Progenitor cell of endocrine pancreas (in vitro differentiated cells): ENCODE measurements around the gene MEIG1. TPM values are rescaled to one million over a fixed set of nuclear protein-coding genes. Genes with fewer than 3 reads are reported as not detected.
"Not testable (repeated sequence)": the region's sequence is repeated elsewhere in the genome, so short reads cannot be mapped to it uniquely, and the experiment has no call there.

Experiments used
- DNase-seq: peaks from one replicate; pipeline ENCODE4 v3.0.0; 2021; ENCODE audit warnings: low spot score; ENCODE audit not compliant: unreplicated experiment
- H3K27ac Mint-ChIP-seq: 2 replicates; pipeline ENCODE4 v1.8.0; 2021; ENCODE audit warnings: mild to moderate bottlenecking, moderate library complexity, mixed read lengths
- H3K27me3 Mint-ChIP-seq: 2 replicates; pipeline ENCODE4 v1.8.0; 2021; ENCODE audit warnings: mixed read lengths
- H3K36me3 Mint-ChIP-seq: 2 replicates; pipeline ENCODE4 v1.8.0; 2022; ENCODE audit warnings: mixed read lengths; ENCODE audit not compliant: insufficient read depth
- H3K4me1 Mint-ChIP-seq: 2 replicates; pipeline ENCODE4 v1.8.0; 2021; ENCODE audit warnings: low read depth, mixed read lengths
- H3K4me3 Mint-ChIP-seq: 2 replicates; pipeline ENCODE4 v1.8.0; 2021; ENCODE audit warnings: low read depth, mild to moderate bottlenecking, moderate library complexity, mixed read lengths
- H3K9me3 Mint-ChIP-seq: 2 replicates; pipeline ENCODE4 v1.8.0; 2021; ENCODE audit warnings: low read depth, mixed read lengths
- CTCF ChIP-seq: fragments of 200-600 bp; sonication (generic); IDR thresholded peaks from one replicate; pipeline ENCODE4 v1.5.0; 2021; ENCODE audit warnings: antibody characterized with exemption, mild to moderate bottlenecking; ENCODE audit not compliant: unreplicated experiment
- total RNA-seq: library from RNA; stranded (reverse); gene quantifications from 2 replicates; pipeline ENCODE4 v1.2.1, GENCODE V29; 2021

MEIG1 gene
- total RNA-seq, 1 donor from 2014 or later: 1.6 TPM

GRCh38 chr10:14954934-14955333 is 4.3 kb upstream of the MEIG1 start:
- H3K27ac Mint-ChIP-seq: peak overlapping the region; percentile 94
- TF ChIP-seq CTCF: no peak
- H3K4me1 Mint-ChIP-seq: peaks cover 15% of the 10 kb centered on the region
- H3K36me3 Mint-ChIP-seq: no peaks in the 10 kb centered on the region
- no peaks in the 10 kb centered on the region for H3K27me3 Mint-ChIP-seq
- H3K9me3 Mint-ChIP-seq: no peaks in the 10 kb centered on the region
- DNase-seq: no peak
- peak overlapping the region; percentile 91 for H3K4me3 Mint-ChIP-seq

GRCh38 chr10:14958872-14959220 is 342 bp upstream of the MEIG1 start:
- TF ChIP-seq CTCF: no peak
- Mint-ChIP-seq H3K4me3 (peak overlapping the region; percentile 95), H3K27ac (peak overlapping the region; percentile 98), H3K4me1 (peaks cover 7% of the 10 kb centered on the region), H3K27me3 (no peaks in the 10 kb centered on the region), H3K9me3 (no peaks in the 10 kb centered on the region), H3K36me3 (no peaks in the 10 kb centered on the region)
- no peak for DNase-seq

GRCh38 chr10:14967897-14968296 is 8.7 kb downstream of the MEIG1 start:
- no peak for DNase-seq
- no peaks in the 10 kb centered on the region for H3K4me1 Mint-ChIP-seq
- H3K36me3 Mint-ChIP-seq: no peaks in the 10 kb centered on the region
- H3K27me3 Mint-ChIP-seq: no peaks in the 10 kb centered on the region
- TF ChIP-seq CTCF: no peak
- no peak overlapping the region for H3K4me3 Mint-ChIP-seq
- H3K9me3 Mint-ChIP-seq: no peaks in the 10 kb centered on the region
- no peak overlapping the region for H3K27ac Mint-ChIP-seq

GRCh38 chr10:14971867-14972448 is 12.8 kb downstream of the MEIG1 start:
- no peak for DNase-seq
- peak; percentile 61 for TF ChIP-seq CTCF
- Mint-ChIP-seq H3K27me3 (peaks cover 23% of the 10 kb centered on the region), H3K4me1 (no peaks in the 10 kb centered on the region), H3K9me3 (no peaks in the 10 kb centered on the region), H3K27ac (no peak overlapping the region), H3K4me3 (no peak overlapping the region), H3K36me3 (no peaks in the 10 kb centered on the region)

GRCh38 chr10:14974153-14974998 is 15.2 kb downstream of the MEIG1 start:
- not testable (repeated sequence) for H3K36me3 Mint-ChIP-seq, H3K4me1 Mint-ChIP-seq, H3K9me3 Mint-ChIP-seq, DNase-seq, H3K27ac Mint-ChIP-seq, H3K4me3 Mint-ChIP-seq
- peaks cover 26% of the 10 kb centered on the region for H3K27me3 Mint-ChIP-seq
